ENCODE measurements around the gene ADAM12. TPM values are rescaled to one million over a fixed set of nuclear protein-coding genes. Genes with fewer than 3 reads are reported as not detected.

Gene ADAM12
- total and polyA plus RNA-seq, 2 experiments from 2014 or later, result 0.13 to 0.87 TPM

- no peak for TF ChIP-seq REST (IDR thresholded peaks at IDR 0.05; ENCODE audit: unreplicated experiment)
- no peak for TF ChIP-seq CREB1 (CRISPR knock-in tag; IDR thresholded peaks at IDR 0.05; ENCODE audit: low read depth)
Observed at GRCh38 chr10:126068322-126068721, 320.0 kb downstream of the ADAM12 start (continued).

DNA sequence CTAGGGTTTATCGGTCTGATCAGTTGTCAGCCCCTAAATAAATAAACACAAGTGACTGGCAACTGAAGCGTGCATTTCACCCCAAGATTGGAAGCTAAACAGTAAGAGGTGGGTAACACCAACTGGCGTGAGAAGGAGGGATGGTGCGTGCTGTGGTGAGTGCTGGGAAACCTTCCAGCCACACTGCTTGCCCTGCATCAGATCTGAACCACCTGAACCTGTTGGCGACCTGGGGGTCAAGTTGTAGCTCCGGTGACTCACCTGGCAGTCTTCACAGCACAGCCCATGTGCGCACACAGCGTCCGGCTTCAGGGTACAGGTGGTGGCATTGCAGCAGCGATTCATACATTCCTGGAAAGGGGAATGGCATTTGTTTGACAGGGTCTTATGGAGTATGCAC lies 321.8 kb downstream of the ADAM12 start:
- H3K27ac Mint-ChIP-seq, result no peak overlapping the region
- no peak for TF ChIP-seq JUNB (IDR thresholded peaks at IDR 0.05; ENCODE audit: unreplicated experiment)
- no peak for TF ChIP-seq ZNF114 (CRISPR knock-in tag; IDR thresholded peaks at IDR 0.05)
- no peak for TF ChIP-seq NANOG (IDR thresholded peaks at IDR 0.05; ENCODE audit: borderline replicate concordance)
- TF ChIP-seq POLR2AphosphoS5 (IDR thresholded peaks at IDR 0.05; ENCODE audit: low read depth), result no peak
- TF ChIP-seq, protein P1, sequence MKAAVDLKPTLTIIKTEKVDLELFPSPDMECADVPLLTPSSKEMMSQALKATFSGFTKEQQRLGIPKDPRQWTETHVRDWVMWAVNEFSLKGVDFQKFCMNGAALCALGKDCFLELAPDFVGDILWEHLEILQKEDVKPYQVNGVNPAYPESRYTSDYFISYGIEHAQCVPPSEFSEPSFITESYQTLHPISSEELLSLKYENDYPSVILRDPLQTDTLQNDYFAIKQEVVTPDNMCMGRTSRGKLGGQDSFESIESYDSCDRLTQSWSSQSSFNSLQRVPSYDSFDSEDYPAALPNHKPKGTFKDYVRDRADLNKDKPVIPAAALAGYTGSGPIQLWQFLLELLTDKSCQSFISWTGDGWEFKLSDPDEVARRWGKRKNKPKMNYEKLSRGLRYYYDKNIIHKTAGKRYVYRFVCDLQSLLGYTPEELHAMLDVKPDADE (IDR thresholded peaks at IDR 0.05), result no peak
- no peak for TF ChIP-seq REST (IDR thresholded peaks at IDR 0.05; ENCODE audit: unreplicated experiment)
- TF ChIP-seq CTCF (conservative IDR thresholded peaks at IDR 0.05; ENCODE audit: low read depth in 2 of 2), result no peak
- no peak for TF ChIP-seq EZH2phosphoT487 (IDR thresholded peaks at IDR 0.05; ENCODE audit: unreplicated experiment)

More for the DNA sequence above, 321.8 kb downstream of the ADAM12 start:
- H3K27ac ChIP-seq (ENCODE audit: low read depth), result no peak overlapping the region
- H3K9me2 ChIP-seq (ENCODE audit: insufficient read depth), result 0 out of 2 replicates have a peak, but pooled peaks cover 3% of the 10 kb centered on the region
- Mint-ChIP-seq H3K4me1 (0 out of 3 replicates have a peak, but pooled peaks cover 2% of the 10 kb centered on the region), H3K4me3 (no peak overlapping the region), H3K9me3 (no peaks in the 10 kb centered on the region), H3K36me3 (ENCODE audit: low read depth) (peaks cover 2% of the 10 kb centered on the region; the same call in 1 of the 3 replicates), H3K27me3 (ENCODE audit: insufficient read depth, low read depth, poor library complexity) (no peaks in the 10 kb centered on the region)
- H3K4me2 ChIP-seq, result no peak overlapping the region
- no peak for ATAC-seq
- no peak overlapping the region for H3K4me3 ChIP-seq
- 0 out of 2 replicates have a peak, but pooled peaks cover 5% of the 10 kb centered on the region for H3K4me1 ChIP-seq (ENCODE audit: insufficient read depth)
- no peak for DNase-seq (ENCODE audit: low spot score)
- H3F3A ChIP-seq (replicated peaks; ENCODE audit: low read depth), result no peaks in the 10 kb centered on the region
- no peaks in the 10 kb centered on the region for H4K20me1 ChIP-seq (replicated peaks; ENCODE audit: insufficient read depth)
- H3K79me2 ChIP-seq (replicated peaks; ENCODE audit: insufficient read depth), result no peaks in the 10 kb centered on the region
- H3K27me3 ChIP-seq (ENCODE audit: insufficient read depth), result no peaks in the 10 kb centered on the region
- H2AFZ ChIP-seq, result no peak overlapping the region
- H3K36me3 ChIP-seq (ENCODE audit: insufficient read depth), result no peaks in the 10 kb centered on the region
